Colonic mucosa (tissue), 4 donors: ENCODE results near the gene IL21R. TPM values are rescaled to one million over a fixed set of nuclear protein-coding genes. Genes with fewer than 3 reads are reported as not detected.
"Not testable (repeated sequence)": the region's sequence is repeated elsewhere in the genome, so short reads cannot be mapped to it uniquely, and the experiment has no call there.

Experiments used
- DNase-seq: peaks from one replicate; pipeline ENCODE4 v3.0.0-alpha.2; 2020
- H3K27ac ChIP-seq: fragments of 200-600 bp; one replicate; pipeline ENCODE4 v1.8.0; 2021
- H3K27me3 ChIP-seq: fragments of 200-600 bp; one replicate; pipeline ENCODE4 v1.8.0; 2021
- H3K36me3 ChIP-seq: fragments of 200-600 bp; one replicate; pipeline ENCODE4 v1.8.0; 2021
- H3K4me1 ChIP-seq: fragments of 200-600 bp; one replicate; pipeline ENCODE4 v1.8.0; 2021; ENCODE audit warnings: mild to moderate bottlenecking
- H3K4me3 ChIP-seq: fragments of 200-600 bp; one replicate; pipeline ENCODE4 v1.8.0; 2021
- H3K9ac ChIP-seq, 2 donors: one replicate each; pipeline ENCODE4 v1.7.0; 2013; ENCODE audit warnings: control low read depth in 2 of 2, low read depth in 2 of 2, low read length in 2 of 2
- H3K9me3 ChIP-seq: fragments of 200-600 bp; one replicate; pipeline ENCODE4 v1.8.0; 2021
- CTCF ChIP-seq: fragments of 200-600 bp; IDR thresholded peaks from one replicate; pipeline ENCODE4 v1.8.0; 2022; ENCODE audit warnings: antibody characterized with exemption, mild to moderate bottlenecking
- intact Hi-C: fragments of 100-400 bp; cut with DNase I; formaldehyde crosslinking; loops from one replicate; pipeline ENCODE4 v1.14.1; 2022
- total RNA-seq, 2 donors: library from RNA; stranded (reverse); fragmentation: NEBNext Ultra II Directional in 1 of 2; extraction: Animal tissue kit (Norgen Biotek cat#: 25700) in 1 of 2; gene quantifications; one replicate each; pipeline ENCODE4 v1.2.1, GENCODE V29; 2021
- donor health status: healthy.
- donor health status: DM: no; HTN: no; CAD: no.
- donor health status: DM: no; HTN: no; CAD: no.

The IL21R gene
- total RNA-seq, 2 donors from 2014 or later, result 0.56 to 0.91 TPM

- no peaks in the 10 kb centered on the region for H3K27me3 ChIP-seq
- no peaks in the 10 kb centered on the region for H3K4me1 ChIP-seq
- H3K9me3 ChIP-seq, result no peaks in the 10 kb centered on the region
- H3K27ac ChIP-seq, result no peak overlapping the region
- H3K9ac ChIP-seq, result no peak overlapping the region
- TF ChIP-seq CTCF, result no peak
- DNase-seq, result no peak
- no peak overlapping the region for H3K4me3 ChIP-seq
- intact Hi-C loops, result no loop called here
- H3K36me3 ChIP-seq, result no peaks in the 10 kb centered on the region
Measured at GRCh38 chr16:27407133-27407532, 5.2 kb downstream of the IL21R start.

GRCh38 chr16:27408012-27408601, 6.1 kb downstream of the IL21R start:
- no peaks in the 10 kb centered on the region for H3K9me3 ChIP-seq
- intact Hi-C loops, result no loop called here
- H3K4me3 ChIP-seq, result no peak overlapping the region
- no peak for DNase-seq
- H3K36me3 ChIP-seq, result no peaks in the 10 kb centered on the region
- no peak overlapping the region for H3K9ac ChIP-seq
- no peak overlapping the region for H3K27ac ChIP-seq
- no peak for TF ChIP-seq CTCF
- H3K4me1 ChIP-seq, result no peaks in the 10 kb centered on the region
- H3K27me3 ChIP-seq, result no peaks in the 10 kb centered on the region

GRCh38 chr16:27408602-27409031, 6.6 kb downstream of the IL21R start:
- Histone ChIP-seq H3K9ac (no peak overlapping the region), H3K27ac (no peak overlapping the region), H3K4me1 (no peaks in the 10 kb centered on the region), H3K9me3 (no peaks in the 10 kb centered on the region), H3K27me3 (no peaks in the 10 kb centered on the region), H3K4me3 (no peak overlapping the region), H3K36me3 (no peaks in the 10 kb centered on the region)
- DNase-seq, result no peak
- intact Hi-C loops, result no loop called here
- TF ChIP-seq CTCF, result no peak

GRCh38 chr16:27409958-27410357, 8.0 kb downstream of the IL21R start:
- DNase-seq, H3K27me3 ChIP-seq, intact Hi-C loops, H3K9ac ChIP-seq, H3K27ac ChIP-seq, H3K4me1 ChIP-seq, H3K9me3 ChIP-seq, H3K36me3 ChIP-seq, H3K4me3 ChIP-seq: not testable (repeated sequence)

- Histone ChIP-seq H3K4me1 (no peaks in the 10 kb centered on the region), H3K27ac (no peak overlapping the region), H3K27me3 (no peaks in the 10 kb centered on the region), H3K4me3 (no peak overlapping the region), H3K9ac (no peak overlapping the region), H3K9me3 (no peaks in the 10 kb centered on the region), H3K36me3 (no peaks in the 10 kb centered on the region)
- no peak for TF ChIP-seq CTCF
- no peak for DNase-seq
- intact Hi-C loops, result no loop called here
Measured at GRCh38 chr16:27410761-27411160, 8.8 kb downstream of the IL21R start.

- no peak for DNase-seq
- no peak overlapping the region for H3K4me3 ChIP-seq
- no peaks in the 10 kb centered on the region for H3K4me1 ChIP-seq
- H3K9ac ChIP-seq, result no peak overlapping the region
- H3K36me3 ChIP-seq, result no peaks in the 10 kb centered on the region
- no peak overlapping the region for H3K27ac ChIP-seq
- no peak for TF ChIP-seq CTCF
- intact Hi-C loops, result no loop called here
- no peaks in the 10 kb centered on the region for H3K9me3 ChIP-seq
- no peaks in the 10 kb centered on the region for H3K27me3 ChIP-seq
Measured at GRCh38 chr16:27413956-27414355, 12.0 kb downstream of the IL21R start.
